ENCODE data around the gene FNIP2. TPM values are rescaled to one million over a fixed set of nuclear protein-coding genes. Genes with fewer than 3 reads are reported as not detected.

FNIP2 gene
- total and polyA plus RNA-seq, 10 of the 15 experiments (the other 5 are each of a cell fraction or from before 2014, with no cell fraction given), result 0.03 to 0.38 (median 0.15) TPM

GRCh38 chr4:158906073-158906472 is 137.2 kb downstream of the FNIP2 start (continued):
- TF ChIP-seq CTCF (IDR thresholded peaks at IDR 0.05 in 2 of 3, conservative IDR thresholded peaks at IDR 0.05 in 1 of 3; ENCODE audit: control insufficient read depth in 2 of 3, extremely low read depth in 1 of 3, insufficient read depth in 1 of 3, low read depth in 3 of 3, low read length in 3 of 3), result no peak
- no peak for TF ChIP-seq NKRF (conservative IDR thresholded peaks at IDR 0.05)
- no peak for TF ChIP-seq RB1 (IDR thresholded peaks at IDR 0.05; ENCODE audit: borderline replicate concordance)
- TF ChIP-seq FOXK2 (IDR thresholded peaks at IDR 0.05), result peak; percentile 55; the same call in 1 of the 2 replicates
- no peak for TF ChIP-seq CEBPB (IDR thresholded peaks at IDR 0.05; ENCODE audit: borderline replicate concordance in 1 of 2, low read depth in 2 of 2, low read length in 2 of 2)
- TF ChIP-seq TBL1XR1 (IDR thresholded peaks at IDR 0.05; ENCODE audit: low read depth, low read length), result no peak
- TF ChIP-seq E2F8 (IDR thresholded peaks at IDR 0.05; ENCODE audit: low read depth, partially characterized antibody), result no peak
- no peak for TF ChIP-seq SIN3A (IDR thresholded peaks at IDR 0.05; ENCODE audit: low read depth, low read length)
- peak; percentile 53 for TF ChIP-seq SKIL (IDR thresholded peaks at IDR 0.05; ENCODE audit: low read depth, poor library complexity, severe bottlenecking)
- TF ChIP-seq BCLAF1 (IDR thresholded peaks at IDR 0.05), result no peak
- TF ChIP-seq HDAC2 (IDR thresholded peaks at IDR 0.05), result no peak
- TF ChIP-seq STAT1 (conservative IDR thresholded peaks at IDR 0.05), result no peak
- TF ChIP-seq ZNF217 (IDR thresholded peaks at IDR 0.05), result peak; percentile 54; the same call in 1 of the 2 replicates
- TF ChIP-seq KDM1A (IDR thresholded peaks at IDR 0.05; ENCODE audit: borderline replicate concordance), result no peak
- TF ChIP-seq MLLT1 (IDR thresholded peaks at IDR 0.05), result 0 out of 2 replicates have a peak, but pooled peaks have one; percentile 42

All from GM12878 (cell line).